Measurements from ENCODE around the gene JOSD2. TPM values are rescaled to one million over a fixed set of nuclear protein-coding genes. Genes with fewer than 3 reads are reported as not detected.
"Not testable (repeated sequence)": the region's sequence is repeated elsewhere in the genome, so short reads cannot be mapped to it uniquely, and the experiment has no call there.

The JOSD2 gene
- total RNA-seq, 1 donor from 2014 or later, result 44.9 TPM

- DNase-seq (ENCODE audit: low spot score), result no peak
Measured at GRCh38 chr19:50547385-50548190, 36.6 kb upstream of the JOSD2 start.

- DNase-seq (ENCODE audit: low spot score), result no peak
Measured at GRCh38 chr19:50546527-50547221, 35.7 kb upstream of the JOSD2 start.

GRCh38 chr19:50542943-50543342, 32.0 kb upstream of the JOSD2 start:
- DNase-seq (ENCODE audit: low spot score), result no peak

GRCh38 chr19:50537769-50538230, 26.8 kb upstream of the JOSD2 start:
- no peak for DNase-seq (ENCODE audit: low spot score)

GRCh38 chr19:50537306-50537685, 26.3 kb upstream of the JOSD2 start:
- DNase-seq (ENCODE audit: low spot score), result no peak

GRCh38 chr19:50536662-50537305, 25.8 kb upstream of the JOSD2 start:
- DNase-seq (ENCODE audit: low spot score), result no peak

- no peak for DNase-seq (ENCODE audit: low spot score)
Measured at GRCh38 chr19:50535672-50536187, 24.7 kb upstream of the JOSD2 start.

- no peak for DNase-seq (ENCODE audit: low spot score)
Measured at GRCh38 chr19:50534478-50534877, 23.5 kb upstream of the JOSD2 start.

- no peak for DNase-seq (ENCODE audit: low spot score)
Measured at GRCh38 chr19:50532952-50533351, 22.0 kb upstream of the JOSD2 start.

- DNase-seq (ENCODE audit: low spot score), result no peak
Measured at GRCh38 chr19:50531171-50531612, 20.2 kb upstream of the JOSD2 start.

- not testable (repeated sequence) for DNase-seq (ENCODE audit: low spot score)
Measured at GRCh38 chr19:50528052-50528451, 17.1 kb upstream of the JOSD2 start.

- no peak for DNase-seq (ENCODE audit: low spot score)
Measured at GRCh38 chr19:50522881-50523280, 11.9 kb upstream of the JOSD2 start.

- DNase-seq (ENCODE audit: low spot score), result no peak
Measured at GRCh38 chr19:50520822-50521465, 10.0 kb upstream of the JOSD2 start.

- no peak for DNase-seq (ENCODE audit: low spot score)
Measured at GRCh38 chr19:50519006-50519575, 8.1 kb upstream of the JOSD2 start.

GRCh38 chr19:50518091-50519005, 7.4 kb upstream of the JOSD2 start:
- DNase-seq (ENCODE audit: low spot score), result no peak

GRCh38 chr19:50517704-50518075, 6.7 kb upstream of the JOSD2 start:
- no peak for DNase-seq (ENCODE audit: low spot score)

- DNase-seq (ENCODE audit: low spot score), result no peak
Measured at GRCh38 chr19:50516964-50517703, 6.1 kb upstream of the JOSD2 start.

- DNase-seq (ENCODE audit: low spot score), result no peak
Measured at GRCh38 chr19:50516456-50516855, 5.5 kb upstream of the JOSD2 start.

GRCh38 chr19:50515168-50515561, 4.2 kb upstream of the JOSD2 start:
- DNase-seq (ENCODE audit: low spot score), result no peak

All from mesenteric fat pad (tissue), 1 donor.